ENCODE data around the gene LZTS3. TPM values are rescaled to one million over a fixed set of nuclear protein-coding genes. Genes with fewer than 3 reads are reported as not detected.
"Not testable (repeated sequence)": the region's sequence is repeated elsewhere in the genome, so short reads cannot be mapped to it uniquely, and the experiment has no call there.

Gene LZTS3
- total RNA-seq (1 to 10 TPM; 9.5 to 9.9 TPM), polyA plus RNA-seq (1 to 10 TPM; 3.3 to 6.5 TPM)
- long read RNA-seq, donor 1, partial matches to known transcripts = 0 of 2 reads
- long read RNA-seq, donor 1, other reads (novel, unspliced or antisense) = 2 of 2 reads
- long read RNA-seq, donor 2, full-length matches to known transcripts = 2 of 7 reads
- long read RNA-seq, donor 2, partial matches to known transcripts = 0 of 7 reads
- long read RNA-seq, donor 2, other reads (novel, unspliced or antisense) = 5 of 7 reads

GRCh38 chr20:3172933-3173609 is at the start of gene LZTS3:
TSS of gene LZTS3 (minus strand) at chr20:3173549. CDS start at chr20:3167163, 6,386 bp downstream.
- H3K9me3 ChIP-seq (ENCODE audit: control insufficient read depth, low read length) = no peaks in the 10 kb centered on the region
- intact Hi-C loops (cut with DNase I) = no loop called here
- ATAC-seq (ENCODE audit: low FRiP score) (peak; percentile 79), DNase-seq (peak; percentile 82 to 91)
- no peaks in the 10 kb centered on the region for H3K27me3 ChIP-seq (ENCODE audit: control insufficient read depth in 1 of 2, insufficient read depth in 2 of 2, low read length in 1 of 2)
- no peaks in the 10 kb centered on the region for H3K4me1 ChIP-seq (ENCODE audit: control insufficient read depth in 1 of 2, insufficient read depth in 2 of 2, low read length in 2 of 2)
- H3K4me3 ChIP-seq (ENCODE audit: low read length in 2 of 2) = peak within 1 kb of the TSS; percentile 88 to 91
- no peaks in the 10 kb centered on the region for H3K36me3 ChIP-seq (ENCODE audit: control insufficient read depth in 1 of 2, insufficient read depth in 2 of 2, low read length in 1 of 2)
- H3K27ac ChIP-seq (ENCODE audit: low read depth in 1 of 2, low read length in 2 of 2) = peak within 1 kb of the TSS in 1 of 2 donors; percentile 70
- WGBS, 2 donors = 0 to 1% methylated on average over 49 to 62 of the region's 62 CpGs

GRCh38 chr20:3221398-3222226 is 48.3 kb upstream of the LZTS3 start:
- Histone ChIP-seq H3K4me3 (ENCODE audit: low read length in 2 of 2) (no peak overlapping the region), H3K9me3 (ENCODE audit: control insufficient read depth, low read length) (no peaks in the 10 kb centered on the region), H3K27ac (ENCODE audit: low read depth in 1 of 2, low read length in 2 of 2) (no peak overlapping the region), H3K27me3 (ENCODE audit: control insufficient read depth in 1 of 2, insufficient read depth in 2 of 2, low read length in 1 of 2) (no peaks in the 10 kb centered on the region), H3K4me1 (ENCODE audit: control insufficient read depth in 1 of 2, insufficient read depth in 2 of 2, low read length in 2 of 2) (no peaks in the 10 kb centered on the region), H3K36me3 (ENCODE audit: control insufficient read depth in 1 of 2, insufficient read depth in 2 of 2, low read length in 1 of 2) (no peaks in the 10 kb centered on the region)
- no peak for DNase-seq
- no peak for ATAC-seq (ENCODE audit: low FRiP score)
- intact Hi-C loops (cut with DNase I) = no loop called here
- WGBS, 2 donors = 91% methylated on average over 18 of the region's 18 CpGs

- Histone ChIP-seq H3K9me3 (ENCODE audit: control insufficient read depth, low read length) (no peaks in the 10 kb centered on the region), H3K27ac (ENCODE audit: low read depth in 1 of 2, low read length in 2 of 2) (no peak overlapping the region), H3K4me3 (ENCODE audit: low read length in 2 of 2) (no peak overlapping the region), H3K36me3 (ENCODE audit: control insufficient read depth in 1 of 2, insufficient read depth in 2 of 2, low read length in 1 of 2) (no peaks in the 10 kb centered on the region), H3K27me3 (ENCODE audit: control insufficient read depth in 1 of 2, insufficient read depth in 2 of 2, low read length in 1 of 2) (no peaks in the 10 kb centered on the region), H3K4me1 (ENCODE audit: control insufficient read depth in 1 of 2, insufficient read depth in 2 of 2, low read length in 2 of 2) (no peaks in the 10 kb centered on the region)
- intact Hi-C loops (cut with DNase I) = no loop called here
- 21 to 24% methylated on average over 27 to 30 of the region's 30 CpGs for WGBS, 2 donors
- DNase-seq (peak; percentile 66 to 89), ATAC-seq (ENCODE audit: low FRiP score) (peak; percentile 81)
These were observed 45.1 kb upstream of the LZTS3 start for GRCh38 chr20:3218307-3218988.

GRCh38 chr20:3215359-3215917 is 42.1 kb upstream of the LZTS3 start:
- DNase-seq; H3K9me3 ChIP-seq (ENCODE audit: control insufficient read depth, low read length); ATAC-seq (ENCODE audit: low FRiP score); H3K27ac ChIP-seq (ENCODE audit: low read depth in 1 of 2, low read length in 2 of 2); H3K4me3 ChIP-seq (ENCODE audit: low read length in 2 of 2); H3K27me3 ChIP-seq (ENCODE audit: control insufficient read depth in 1 of 2, insufficient read depth in 2 of 2, low read length in 1 of 2); intact Hi-C loops (cut with DNase I); H3K4me1 ChIP-seq (ENCODE audit: control insufficient read depth in 1 of 2, insufficient read depth in 2 of 2, low read length in 2 of 2); H3K36me3 ChIP-seq (ENCODE audit: control insufficient read depth in 1 of 2, insufficient read depth in 2 of 2, low read length in 1 of 2): not testable (repeated sequence)
- WGBS, 2 donors = 89 to 90% methylated on average over 7 of the region's 7 CpGs

GRCh38 chr20:3213226-3213625 is 39.9 kb upstream of the LZTS3 start:
- intact Hi-C loops (cut with DNase I) = no loop called here
- WGBS, 2 donors = 89 to 93% methylated on average over 7 of the region's 7 CpGs
- H3K36me3 ChIP-seq (ENCODE audit: control insufficient read depth in 1 of 2, insufficient read depth in 2 of 2, low read length in 1 of 2) = peaks cover 0 to 2% of the 10 kb centered on the region in 2 donors

GRCh38 chr20:3210346-3210745 is 37.0 kb upstream of the LZTS3 start:
- no peak for DNase-seq
- Histone ChIP-seq H3K36me3 (ENCODE audit: control insufficient read depth in 1 of 2, insufficient read depth in 2 of 2, low read length in 1 of 2) (peaks cover 0 to 2% of the 10 kb centered on the region in 2 donors), H3K27ac (ENCODE audit: low read depth in 1 of 2, low read length in 2 of 2) (no peak overlapping the region), H3K4me3 (ENCODE audit: low read length in 2 of 2) (no peak overlapping the region), H3K4me1 (ENCODE audit: control insufficient read depth in 1 of 2, insufficient read depth in 2 of 2, low read length in 2 of 2) (no peaks in the 10 kb centered on the region), H3K27me3 (ENCODE audit: control insufficient read depth in 1 of 2, insufficient read depth in 2 of 2, low read length in 1 of 2) (no peaks in the 10 kb centered on the region), H3K9me3 (ENCODE audit: control insufficient read depth, low read length) (no peaks in the 10 kb centered on the region)
- intact Hi-C loops (cut with DNase I) = no loop called here
- ATAC-seq (ENCODE audit: low FRiP score) = no peak
- 72 to 79% methylated on average over 2 of the region's 2 CpGs for WGBS, 2 donors

More at GRCh38 chr20:3213226-3213625, 39.9 kb upstream of the LZTS3 start:
- Histone ChIP-seq H3K9me3 (ENCODE audit: control insufficient read depth, low read length) (no peaks in the 10 kb centered on the region), H3K4me1 (ENCODE audit: control insufficient read depth in 1 of 2, insufficient read depth in 2 of 2, low read length in 2 of 2) (no peaks in the 10 kb centered on the region), H3K27me3 (ENCODE audit: control insufficient read depth in 1 of 2, insufficient read depth in 2 of 2, low read length in 1 of 2) (no peaks in the 10 kb centered on the region), H3K27ac (ENCODE audit: low read depth in 1 of 2, low read length in 2 of 2) (no peak overlapping the region), H3K4me3 (ENCODE audit: low read length in 2 of 2) (no peak overlapping the region)
- DNase-seq (no peak), ATAC-seq (ENCODE audit: low FRiP score) (no peak)

- DNase-seq = no peak
- H3K4me3 ChIP-seq (ENCODE audit: low read length in 2 of 2) = peak overlapping the region; percentile 52 to 59
- no peak overlapping the region for H3K27ac ChIP-seq (ENCODE audit: low read depth in 1 of 2, low read length in 2 of 2)
- intact Hi-C loops (cut with DNase I) = loop anchor here in 1 of 2 donors (10.0 kb wide), 1 partner anchor 165 kb away; the partner anchor contains the start of genes GNRH2 and MRPS26
- H3K27me3 ChIP-seq (ENCODE audit: control insufficient read depth in 1 of 2, insufficient read depth in 2 of 2, low read length in 1 of 2) = no peaks in the 10 kb centered on the region
- H3K9me3 ChIP-seq (ENCODE audit: control insufficient read depth, low read length) = no peaks in the 10 kb centered on the region
- ATAC-seq (ENCODE audit: low FRiP score) = peak; percentile 72
- 0 to 1% methylated on average over 10 of the region's 10 CpGs for WGBS, 2 donors
- H3K4me1 ChIP-seq (ENCODE audit: control insufficient read depth in 1 of 2, insufficient read depth in 2 of 2, low read length in 2 of 2) = no peaks in the 10 kb centered on the region
- peaks cover 0 to 2% of the 10 kb centered on the region in 2 donors for H3K36me3 ChIP-seq (ENCODE audit: control insufficient read depth in 1 of 2, insufficient read depth in 2 of 2, low read length in 1 of 2)
These were observed 36.6 kb upstream of the LZTS3 start for GRCh38 chr20:3209946-3210317.

All from aorta (tissue), 5 donors.